SU-DHL-6 (cell line): ENCODE measurements around the gene NUS1.

Source experiments
- CTCF ChIP-seq: fragments of 200-600 bp; sonication (generic); IDR thresholded peaks from one replicate; pipeline ENCODE4 v1.5.1; 2017; ENCODE audit warnings: antibody characterized with exemption, mild to moderate bottlenecking, low read length, moderate library complexity; ENCODE audit not compliant: insufficient read depth, poor library complexity, severe bottlenecking
- EZH2phosphoT487 ChIP-seq: fragments of 200-600 bp; sonication (generic), shearing (Covaris generic); conservative IDR thresholded peaks from 2 replicates; pipeline ENCODE4 v1.6.1; 2018; ENCODE audit warnings: mild to moderate bottlenecking, antibody characterized with exemption, low read length, moderate library complexity, mixed read lengths

DNA sequence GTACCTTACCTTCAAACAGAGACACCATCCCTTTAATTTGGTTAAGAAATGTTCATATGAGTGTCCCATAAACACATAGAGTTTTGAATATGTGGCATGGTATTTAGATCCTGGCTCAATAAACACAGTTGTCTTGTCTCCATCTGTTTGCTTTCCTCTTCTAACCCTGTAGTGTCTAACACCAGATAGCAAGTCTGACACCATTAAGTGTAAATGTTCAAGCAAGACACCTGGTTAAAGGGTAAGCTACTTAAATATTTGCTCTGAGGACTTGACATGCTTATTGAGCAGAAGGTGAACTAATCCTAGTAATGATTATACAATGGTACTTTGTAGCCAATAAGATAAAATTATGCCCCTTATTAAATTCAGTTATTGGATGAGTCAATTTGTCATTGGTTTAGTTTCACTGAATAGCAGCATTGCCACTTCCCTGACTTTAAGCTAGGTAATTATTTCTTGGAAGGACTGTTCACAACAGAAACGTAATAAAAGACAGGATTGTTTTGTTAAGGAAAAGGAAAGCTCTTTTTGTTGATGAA is 46.1 kb upstream of the NUS1 start:
- TF ChIP-seq CTCF, result no peak
- no peak for TF ChIP-seq EZH2phosphoT487
